Astrocyte (in vitro differentiated cells and primary cell): ENCODE measurements around the gene ZNF608. TPM values are rescaled to one million over a fixed set of nuclear protein-coding genes. Genes with fewer than 3 reads are reported as not detected.
A peak's percentile ranks its signal among the peaks of the same experiment; 100 is the strongest.

ENCODE experiments used
- DNase-seq: peaks from one replicate; pipeline ENCODE4 v3.0.0-alpha.2; 2010; ENCODE audit warnings: low read depth
- FAIRE-seq: peaks from 2 replicates; lab custom pipeline; 2011; peaks lifted over from hg19 to GRCh38; lab: Jason Lieb, UNC
- H2AFZ ChIP-seq: 2 replicates; pipeline ENCODE4 v1.6.0; 2012; ENCODE audit warnings: low read depth, low read length, inconsistent platforms
- H3K27ac ChIP-seq: 2 replicates; pipeline ENCODE4 v1.5.1; 2011; ENCODE audit warnings: low read depth, low read length, inconsistent platforms
- H3K27me3 ChIP-seq: 2 replicates; pipeline ENCODE4 v1.6.0; 2011; ENCODE audit warnings: low read length, inconsistent platforms; ENCODE audit not compliant: insufficient read depth
- H3K36me3 ChIP-seq: 2 replicates; pipeline ENCODE4 v1.5.1; 2011; ENCODE audit warnings: low read length, inconsistent platforms; ENCODE audit not compliant: insufficient read depth
- H3K4me1 ChIP-seq: 2 replicates; pipeline ENCODE4 v1.5.1; 2011; ENCODE audit warnings: low read length, inconsistent platforms; ENCODE audit not compliant: insufficient read depth
- H3K4me2 ChIP-seq: 2 replicates; pipeline ENCODE4 v1.6.0; 2012; ENCODE audit warnings: low read length, inconsistent platforms
- H3K4me3 ChIP-seq: 2 replicates; pipeline ENCODE4 v1.5.1; 2011; ENCODE audit warnings: low read depth, mild to moderate bottlenecking, low read length, inconsistent platforms; ENCODE audit not compliant: insufficient read depth
- H3K79me2 ChIP-seq: 2 replicates; pipeline ENCODE4 v1.6.0; 2012; ENCODE audit warnings: mild to moderate bottlenecking, low read length, inconsistent platforms; ENCODE audit not compliant: insufficient read depth
- H3K9ac ChIP-seq: 2 replicates; pipeline ENCODE4 v1.6.0; 2012; ENCODE audit warnings: mild to moderate bottlenecking, low read length, inconsistent platforms
- H3K9me3 ChIP-seq: 2 replicates; pipeline ENCODE4 v1.5.1; 2012; ENCODE audit warnings: low read depth, mild to moderate bottlenecking, low read length, inconsistent platforms; ENCODE audit not compliant: insufficient read depth
- H4K20me1 ChIP-seq: 2 replicates; pipeline ENCODE4 v1.6.0; 2012; ENCODE audit warnings: low read length, inconsistent platforms; ENCODE audit not compliant: insufficient read depth
- H3K27ac Mint-ChIP-seq: one replicate; pipeline ENCODE4 v1.8.0; 2021; ENCODE audit warnings: mild to moderate bottlenecking, mixed read lengths; ENCODE audit not compliant: unreplicated experiment
- H3K27me3 Mint-ChIP-seq: one replicate; pipeline ENCODE4 v1.8.0; 2021; ENCODE audit warnings: low read depth, mixed read lengths; ENCODE audit not compliant: unreplicated experiment
- H3K36me3 Mint-ChIP-seq: one replicate; pipeline ENCODE4 v1.8.0; 2021; ENCODE audit warnings: low read depth, mixed read lengths; ENCODE audit not compliant: unreplicated experiment
- H3K4me1 Mint-ChIP-seq: one replicate; pipeline ENCODE4 v1.8.0; 2021; ENCODE audit warnings: low read depth, mixed read lengths; ENCODE audit not compliant: unreplicated experiment
- H3K4me3 Mint-ChIP-seq: one replicate; pipeline ENCODE4 v1.8.0; 2021; ENCODE audit warnings: mild to moderate bottlenecking, moderate library complexity, mixed read lengths; ENCODE audit not compliant: unreplicated experiment
- H3K9me3 Mint-ChIP-seq: one replicate; pipeline ENCODE4 v1.8.0; 2021; ENCODE audit warnings: mild to moderate bottlenecking, mixed read lengths; ENCODE audit not compliant: unreplicated experiment
- EZH2 ChIP-seq: IDR thresholded peaks from 2 replicates; pipeline ENCODE4 v1.6.1; 2012; ENCODE audit warnings: mild to moderate bottlenecking, low read length, inconsistent platforms; ENCODE audit not compliant: insufficient read depth
- total RNA-seq: library from RNA; stranded (reverse); gene quantifications from 2 replicates; pipeline ENCODE4 v1.2.1, GENCODE V29; 2021
- TF ChIP-seq, protein P1 (sequence below): IDR thresholded peaks from 2 replicates; pipeline ENCODE4 v1.5.1; 2011; ENCODE audit warnings: low read depth, mild to moderate bottlenecking, inconsistent platforms, low read length, moderate library complexity; ENCODE audit not compliant: insufficient read depth

The ZNF608 gene
- total RNA-seq, 1 donor from 2014 or later, result 57.3 TPM

DNA sequence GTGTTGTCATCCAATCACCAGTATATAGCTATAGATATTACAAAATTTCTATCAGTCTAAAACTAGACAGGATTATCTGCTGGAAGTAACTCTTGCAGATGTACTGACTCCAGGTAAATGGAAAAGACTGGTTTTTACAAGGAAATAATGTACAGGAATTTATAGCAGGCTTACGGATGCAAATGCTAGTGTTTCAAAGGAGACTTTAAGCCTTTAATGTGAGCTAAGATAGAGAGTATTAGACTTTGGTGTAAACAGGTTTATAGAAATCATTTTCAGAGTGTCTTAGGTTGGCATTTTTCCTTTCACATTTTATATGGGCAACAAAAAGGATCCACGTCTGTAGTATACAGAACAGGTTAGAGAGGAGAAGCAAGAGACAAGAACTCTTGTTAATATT lies 16.1 kb downstream of the ZNF608 start:
- no peak overlapping the region for H3K4me3 ChIP-seq
- TF ChIP-seq, protein P1, sequence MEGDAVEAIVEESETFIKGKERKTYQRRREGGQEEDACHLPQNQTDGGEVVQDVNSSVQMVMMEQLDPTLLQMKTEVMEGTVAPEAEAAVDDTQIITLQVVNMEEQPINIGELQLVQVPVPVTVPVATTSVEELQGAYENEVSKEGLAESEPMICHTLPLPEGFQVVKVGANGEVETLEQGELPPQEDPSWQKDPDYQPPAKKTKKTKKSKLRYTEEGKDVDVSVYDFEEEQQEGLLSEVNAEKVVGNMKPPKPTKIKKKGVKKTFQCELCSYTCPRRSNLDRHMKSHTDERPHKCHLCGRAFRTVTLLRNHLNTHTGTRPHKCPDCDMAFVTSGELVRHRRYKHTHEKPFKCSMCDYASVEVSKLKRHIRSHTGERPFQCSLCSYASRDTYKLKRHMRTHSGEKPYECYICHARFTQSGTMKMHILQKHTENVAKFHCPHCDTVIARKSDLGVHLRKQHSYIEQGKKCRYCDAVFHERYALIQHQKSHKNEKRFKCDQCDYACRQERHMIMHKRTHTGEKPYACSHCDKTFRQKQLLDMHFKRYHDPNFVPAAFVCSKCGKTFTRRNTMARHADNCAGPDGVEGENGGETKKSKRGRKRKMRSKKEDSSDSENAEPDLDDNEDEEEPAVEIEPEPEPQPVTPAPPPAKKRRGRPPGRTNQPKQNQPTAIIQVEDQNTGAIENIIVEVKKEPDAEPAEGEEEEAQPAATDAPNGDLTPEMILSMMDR, result no peak
- no peak for TF ChIP-seq EZH2
- H3K9ac ChIP-seq, result no peak overlapping the region
- H3K27me3 ChIP-seq, result peaks cover 5% of the 10 kb centered on the region
- H3K4me1 ChIP-seq, result peaks cover 17% of the 10 kb centered on the region
- DNase-seq (no peak), FAIRE-seq (peak; percentile 5)
- no peaks in the 10 kb centered on the region for H3K9me3 Mint-ChIP-seq
- H3K4me1 Mint-ChIP-seq, result peaks cover 48% of the 10 kb centered on the region
- H3K36me3 ChIP-seq, result no peaks in the 10 kb centered on the region
- H3K36me3 Mint-ChIP-seq, result no peaks in the 10 kb centered on the region
- peaks cover 73% of the 10 kb centered on the region for H3K79me2 ChIP-seq
- peaks cover 79% of the 10 kb centered on the region for H4K20me1 ChIP-seq
- no peaks in the 10 kb centered on the region for H3K27me3 Mint-ChIP-seq
- H2AFZ ChIP-seq, result no peak overlapping the region
- no peak overlapping the region for H3K4me2 ChIP-seq
- H3K4me3 Mint-ChIP-seq, result no peak overlapping the region
- H3K9me3 ChIP-seq, result no peaks in the 10 kb centered on the region
- H3K27ac ChIP-seq, result no peak overlapping the region
- no peak overlapping the region for H3K27ac Mint-ChIP-seq

DNA sequence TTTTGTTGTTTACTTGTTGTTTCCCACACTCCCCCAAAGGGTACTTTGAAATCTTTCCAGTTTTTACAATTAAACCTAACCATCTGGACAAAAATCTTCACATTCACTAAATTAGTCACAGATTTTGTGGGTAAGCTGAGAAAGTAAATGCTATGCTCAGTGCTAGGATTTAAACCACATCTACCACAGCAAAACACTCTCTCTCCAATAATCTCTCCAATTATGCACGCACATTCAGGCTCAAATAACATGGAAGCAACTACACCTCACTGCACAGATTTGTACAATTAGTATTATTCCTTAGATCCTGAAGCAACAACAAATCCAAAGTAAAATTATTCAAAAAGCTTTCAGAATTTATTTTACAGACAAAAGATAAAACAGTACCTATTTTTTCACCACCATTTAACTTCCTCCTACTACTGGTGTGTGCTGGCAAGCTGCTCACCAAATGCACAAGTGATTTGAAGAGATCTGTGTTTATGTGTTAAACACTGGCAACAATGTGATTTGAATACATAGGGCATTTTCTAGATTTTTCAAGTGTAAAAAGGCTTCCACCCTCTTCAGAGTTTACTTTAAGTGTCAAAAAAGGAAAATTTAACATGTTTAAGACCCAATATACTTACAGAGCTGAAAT lies 16.6 kb downstream of the ZNF608 start:
- FAIRE-seq (no peak), DNase-seq (peak; percentile 93)
- Histone ChIP-seq H4K20me1 (peaks cover 79% of the 10 kb centered on the region), H2AFZ (no peak overlapping the region), H3K4me1 (peaks cover 13% of the 10 kb centered on the region), H3K9ac (no peak overlapping the region), H3K9me3 (no peaks in the 10 kb centered on the region), H3K79me2 (peaks cover 73% of the 10 kb centered on the region), H3K27me3 (peaks cover 5% of the 10 kb centered on the region), H3K4me2 (peak overlapping the region; percentile 15), H3K4me3 (no peak overlapping the region), H3K27ac (no peak overlapping the region), H3K36me3 (no peaks in the 10 kb centered on the region)
- Mint-ChIP-seq H3K4me3 (no peak overlapping the region), H3K4me1 (peaks cover 44% of the 10 kb centered on the region), H3K27ac (peak overlapping the region; percentile 14), H3K9me3 (no peaks in the 10 kb centered on the region), H3K36me3 (peaks cover 1% of the 10 kb centered on the region), H3K27me3 (no peaks in the 10 kb centered on the region)
- TF ChIP-seq, protein P1, result no peak
- no peak for TF ChIP-seq EZH2

- no peak for DNase-seq
- Mint-ChIP-seq H3K27ac (no peak overlapping the region), H3K4me3 (no peak overlapping the region), H3K4me1 (peaks cover 38% of the 10 kb centered on the region), H3K9me3 (no peaks in the 10 kb centered on the region), H3K27me3 (no peaks in the 10 kb centered on the region), H3K36me3 (peaks cover 1% of the 10 kb centered on the region)
- H3K79me2 ChIP-seq, result peaks cover 72% of the 10 kb centered on the region
- no peak for FAIRE-seq
- H3K9me3 ChIP-seq, result no peaks in the 10 kb centered on the region
- no peak overlapping the region for H3K9ac ChIP-seq
- H2AFZ ChIP-seq, result no peak overlapping the region
- H3K4me2 ChIP-seq, result peak overlapping the region; percentile 17
- peaks cover 76% of the 10 kb centered on the region for H4K20me1 ChIP-seq
- TF ChIP-seq, protein P1, result no peak
- no peak for TF ChIP-seq EZH2
- H3K4me1 ChIP-seq, result peaks cover 13% of the 10 kb centered on the region
- H3K36me3 ChIP-seq, result no peaks in the 10 kb centered on the region
- H3K27ac ChIP-seq, result no peak overlapping the region
- H3K4me3 ChIP-seq, result no peak overlapping the region
- peaks cover 5% of the 10 kb centered on the region for H3K27me3 ChIP-seq
These were observed 17.5 kb downstream of the ZNF608 start for GRCh38 chr5:124728968-124729332.
